Measurements from ENCODE around the gene NBDY.

NBDY gene

DNA sequence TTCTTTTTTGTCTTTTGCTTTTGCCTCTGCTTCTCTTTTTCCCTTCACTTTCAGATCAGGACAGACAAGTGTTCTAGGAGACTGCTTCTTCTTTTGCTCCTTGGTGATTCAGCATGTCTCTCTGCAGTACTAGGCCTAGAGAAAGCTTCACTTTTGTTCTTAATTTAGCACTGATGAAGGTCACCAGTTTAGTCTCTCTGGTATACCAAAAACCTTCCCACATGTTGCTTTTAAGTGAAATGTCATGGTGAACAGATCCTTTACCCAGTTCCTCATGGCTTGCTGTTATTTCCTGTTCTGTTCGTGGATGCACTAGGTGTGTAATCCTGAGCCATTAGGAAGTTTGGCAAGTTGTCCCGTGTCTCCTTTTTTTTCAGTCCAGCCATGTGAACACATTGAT, 53.3 kb downstream of the NBDY start:
- H3K4me3 ChIP-seq (ENCODE audit: low read depth, low read length), result no peak overlapping the region
- no peak for DNase-seq (ENCODE audit: low read depth)
- TF ChIP-seq POLR2A (IDR thresholded peaks at IDR 0.05; ENCODE audit: extremely low read depth, insufficient read length) (no peak), MYC (IDR thresholded peaks at IDR 0.05; ENCODE audit: low read depth, low read length) (no peak)
- TF ChIP-seq, protein P1, sequence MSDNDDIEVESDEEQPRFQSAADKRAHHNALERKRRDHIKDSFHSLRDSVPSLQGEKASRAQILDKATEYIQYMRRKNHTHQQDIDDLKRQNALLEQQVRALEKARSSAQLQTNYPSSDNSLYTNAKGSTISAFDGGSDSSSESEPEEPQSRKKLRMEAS (IDR thresholded peaks at IDR 0.05; ENCODE audit: low read depth, low read length), result no peak
- TF ChIP-seq, protein P2, sequence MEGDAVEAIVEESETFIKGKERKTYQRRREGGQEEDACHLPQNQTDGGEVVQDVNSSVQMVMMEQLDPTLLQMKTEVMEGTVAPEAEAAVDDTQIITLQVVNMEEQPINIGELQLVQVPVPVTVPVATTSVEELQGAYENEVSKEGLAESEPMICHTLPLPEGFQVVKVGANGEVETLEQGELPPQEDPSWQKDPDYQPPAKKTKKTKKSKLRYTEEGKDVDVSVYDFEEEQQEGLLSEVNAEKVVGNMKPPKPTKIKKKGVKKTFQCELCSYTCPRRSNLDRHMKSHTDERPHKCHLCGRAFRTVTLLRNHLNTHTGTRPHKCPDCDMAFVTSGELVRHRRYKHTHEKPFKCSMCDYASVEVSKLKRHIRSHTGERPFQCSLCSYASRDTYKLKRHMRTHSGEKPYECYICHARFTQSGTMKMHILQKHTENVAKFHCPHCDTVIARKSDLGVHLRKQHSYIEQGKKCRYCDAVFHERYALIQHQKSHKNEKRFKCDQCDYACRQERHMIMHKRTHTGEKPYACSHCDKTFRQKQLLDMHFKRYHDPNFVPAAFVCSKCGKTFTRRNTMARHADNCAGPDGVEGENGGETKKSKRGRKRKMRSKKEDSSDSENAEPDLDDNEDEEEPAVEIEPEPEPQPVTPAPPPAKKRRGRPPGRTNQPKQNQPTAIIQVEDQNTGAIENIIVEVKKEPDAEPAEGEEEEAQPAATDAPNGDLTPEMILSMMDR (IDR thresholded peaks at IDR 0.05; ENCODE audit: low read depth, low read length), result no peak

DNA sequence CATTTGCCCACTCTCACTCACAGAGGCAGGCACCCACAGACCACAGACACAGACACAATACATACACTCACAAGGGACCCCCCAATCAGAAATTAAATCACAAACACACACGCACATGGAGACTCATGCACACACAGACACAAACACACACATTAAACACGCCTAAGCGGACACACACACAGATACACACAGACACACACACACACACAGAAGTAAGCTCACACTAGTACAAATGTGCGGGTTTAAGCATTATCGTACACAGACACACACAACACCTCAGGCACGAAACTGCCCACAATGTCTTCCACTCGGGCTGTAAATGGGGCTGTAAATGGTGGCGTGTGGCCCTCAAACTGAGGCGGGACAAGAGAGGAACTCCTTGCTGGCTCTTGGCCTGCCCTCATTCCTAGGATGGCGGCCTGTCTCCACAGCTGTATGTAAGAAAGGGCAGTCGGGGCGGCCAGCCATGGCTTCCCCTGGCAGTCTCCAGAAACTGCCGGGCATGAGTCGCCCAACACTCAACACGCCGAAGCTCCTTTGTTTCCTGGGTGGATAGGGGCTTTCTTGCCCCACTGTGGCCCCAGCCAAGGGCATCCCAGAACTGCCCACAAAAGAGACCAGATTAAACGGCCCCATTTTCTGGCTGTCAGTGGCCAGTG, 53.9 kb downstream of the NBDY start:
- TF ChIP-seq MYC (IDR thresholded peaks at IDR 0.05; ENCODE audit: low read depth, low read length) (no peak), POLR2A (IDR thresholded peaks at IDR 0.05; ENCODE audit: extremely low read depth, insufficient read length) (no peak)
- TF ChIP-seq, protein P1 (IDR thresholded peaks at IDR 0.05; ENCODE audit: low read depth, low read length), result no peak
- TF ChIP-seq, protein P2 (IDR thresholded peaks at IDR 0.05; ENCODE audit: low read depth, low read length), result no peak
- DNase-seq (ENCODE audit: low read depth), result no peak
- H3K4me3 ChIP-seq (ENCODE audit: low read depth, low read length), result no peak overlapping the region

DNA sequence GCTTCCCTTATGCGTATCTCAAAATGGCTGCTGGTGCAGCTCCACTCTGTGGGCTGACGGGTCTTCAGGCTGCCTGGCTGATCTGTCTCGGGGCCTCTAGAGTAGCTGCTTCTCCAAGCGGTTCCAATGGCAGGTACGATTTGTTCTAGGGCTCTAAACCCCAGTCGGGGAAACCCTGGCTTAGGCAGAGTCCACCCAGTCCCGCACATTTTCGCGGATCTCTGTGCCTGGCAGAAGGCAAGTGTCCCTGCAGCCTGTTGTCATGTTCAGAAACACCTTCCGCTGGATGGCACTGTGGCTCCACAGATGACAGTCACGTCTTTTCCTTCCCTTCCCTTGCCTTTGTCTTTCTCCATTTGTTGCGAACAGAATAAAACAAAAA, 54.4 kb downstream of the NBDY start:
- no peak for TF ChIP-seq MYC (IDR thresholded peaks at IDR 0.05; ENCODE audit: low read depth, low read length)
- TF ChIP-seq, protein P2 (IDR thresholded peaks at IDR 0.05; ENCODE audit: low read depth, low read length), result no peak
- TF ChIP-seq POLR2A (IDR thresholded peaks at IDR 0.05; ENCODE audit: extremely low read depth, insufficient read length), result no peak
- TF ChIP-seq, protein P1 (IDR thresholded peaks at IDR 0.05; ENCODE audit: low read depth, low read length), result no peak
- no peak for DNase-seq (ENCODE audit: low read depth)
- H3K4me3 ChIP-seq (ENCODE audit: low read depth, low read length), result no peak overlapping the region

DNA sequence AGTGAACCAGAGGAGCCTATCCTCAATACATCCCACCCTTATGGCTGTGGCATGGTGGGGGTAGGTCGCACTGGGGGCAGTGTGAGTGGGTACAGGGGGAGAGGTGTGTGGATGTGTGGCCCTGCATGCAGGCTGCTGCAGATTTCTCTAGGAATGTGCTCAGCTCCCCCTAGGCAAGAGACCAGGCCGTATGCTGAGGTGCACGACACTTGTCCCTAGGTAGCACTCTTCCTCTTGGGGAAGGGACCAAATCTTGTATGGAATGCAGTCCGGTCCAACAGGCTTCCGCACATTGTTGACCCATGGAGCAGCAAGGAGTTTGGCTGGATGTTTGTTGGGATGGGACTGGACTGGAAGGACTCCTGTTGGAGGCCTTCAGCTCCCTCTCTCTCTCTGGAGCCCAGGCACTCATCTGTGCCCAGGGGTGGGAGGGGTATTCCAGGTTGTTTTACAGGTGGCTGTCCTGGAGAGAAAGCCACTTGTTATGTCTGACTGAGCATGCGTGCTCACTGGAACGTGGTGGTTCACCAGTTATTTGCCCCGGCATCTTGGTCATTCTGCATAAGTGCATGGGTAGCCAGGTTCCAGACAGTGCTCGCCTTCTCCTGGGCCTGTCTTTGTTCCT, 55.1 kb downstream of the NBDY start:
- no peak for TF ChIP-seq MYC (IDR thresholded peaks at IDR 0.05; ENCODE audit: low read depth, low read length)
- TF ChIP-seq, protein P1 (IDR thresholded peaks at IDR 0.05; ENCODE audit: low read depth, low read length), result no peak
- TF ChIP-seq, protein P2 (IDR thresholded peaks at IDR 0.05; ENCODE audit: low read depth, low read length), result no peak
- TF ChIP-seq POLR2A (IDR thresholded peaks at IDR 0.05; ENCODE audit: extremely low read depth, insufficient read length), result no peak
- no peak for DNase-seq (ENCODE audit: low read depth)
- no peak overlapping the region for H3K4me3 ChIP-seq (ENCODE audit: low read depth, low read length)

DNA sequence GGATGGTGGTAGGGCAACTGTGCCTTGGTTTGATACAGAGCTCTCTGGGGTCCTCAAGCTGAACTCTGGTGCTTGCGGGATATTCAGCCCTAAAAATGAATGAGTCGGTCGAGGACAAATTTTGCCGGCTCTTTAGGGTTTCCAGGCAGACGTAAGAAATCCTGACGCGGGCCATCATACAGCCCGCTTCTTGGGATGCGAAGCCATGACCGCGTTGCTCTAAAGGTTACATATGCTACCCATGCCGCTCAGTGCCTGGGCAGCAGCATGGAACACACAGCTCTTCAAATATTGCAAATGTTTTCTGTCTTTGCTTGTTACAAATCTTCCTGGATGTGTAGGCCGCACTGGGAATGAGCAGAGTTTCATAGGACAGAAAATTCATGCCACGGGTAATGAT, 55.6 kb downstream of the NBDY start:
- TF ChIP-seq MYC (IDR thresholded peaks at IDR 0.05; ENCODE audit: low read depth, low read length), result no peak
- TF ChIP-seq, protein P1 (IDR thresholded peaks at IDR 0.05; ENCODE audit: low read depth, low read length), result no peak
- TF ChIP-seq, protein P2 (IDR thresholded peaks at IDR 0.05; ENCODE audit: low read depth, low read length), result no peak
- TF ChIP-seq POLR2A (IDR thresholded peaks at IDR 0.05; ENCODE audit: extremely low read depth, insufficient read length), result no peak
- DNase-seq (ENCODE audit: low read depth), result no peak
- no peak overlapping the region for H3K4me3 ChIP-seq (ENCODE audit: low read depth, low read length)

Measured in NB4 (cell line).